GM13976 (cell line): ENCODE results near the gene DNMT3A.
A peak's percentile ranks its signal among the peaks of the same experiment; 100 is the strongest.

Experiments used
- DNase-seq: peaks from one replicate; pipeline ENCODE4 v3.0.0; 2012; ENCODE audit warnings: low spot score
- in situ Hi-C: fragments of 300-500 bp; cut with MboI; formaldehyde crosslinking; loops from one replicate; pipeline ENCODE4 v1.12.0; 2022; ENCODE audit warnings: low sequenced_read_pairs, mixed read lengths, inconsistent platforms; ENCODE audit not compliant: unreplicated experiment
- TF ChIP-seq, protein P1 (sequence below): IDR thresholded peaks from 2 replicates; pipeline ENCODE4 v1.5.1; 2012; ENCODE audit warnings: borderline replicate concordance, mild to moderate bottlenecking; ENCODE audit not compliant: insufficient read depth; ENCODE audit errors: extremely low read depth, missing control alignments, control extremely low read depth

Gene DNMT3A

DNA sequence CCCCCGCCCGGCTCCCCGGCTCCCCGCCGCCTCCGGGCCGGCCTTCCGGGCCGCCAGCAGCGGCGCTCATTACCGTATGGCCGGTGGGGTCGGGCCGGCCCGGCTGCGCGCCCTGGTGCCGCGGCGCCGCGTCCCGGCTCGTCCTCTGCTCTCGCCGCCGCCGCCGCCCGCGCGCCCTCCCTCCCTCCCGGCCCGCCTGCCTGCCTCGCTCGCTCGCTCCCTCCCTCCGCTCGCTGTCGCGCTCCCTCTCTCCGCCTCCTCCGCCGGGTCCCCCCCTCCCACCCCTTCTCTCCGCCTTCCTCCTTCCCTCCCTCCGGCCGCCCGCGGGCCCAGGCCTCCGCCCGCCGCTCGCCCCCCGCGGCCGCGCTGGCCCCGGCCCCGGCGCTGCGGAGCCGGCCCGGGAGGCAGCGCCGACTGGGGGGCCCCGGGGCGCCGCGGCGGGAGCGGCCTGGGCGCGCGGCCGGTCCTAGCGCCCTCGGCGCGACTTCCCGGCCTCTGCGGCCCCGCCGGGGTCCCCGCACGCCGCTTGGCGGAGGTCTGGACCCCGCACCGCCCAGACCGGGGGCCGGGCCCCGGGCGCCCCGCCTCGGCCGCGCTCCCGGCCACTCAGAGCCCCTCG lies at the start of gene DNMT3A:
TSS of gene DNMT3A (minus strand) at position 173 of the 619 bp plus-strand sequence. CDS start 27,941 bp downstream, outside the sequence.
- DNase-seq, result peak; percentile 82

GRCh38 chr2:25389161-25389560 lies 47.4 kb upstream of the DNMT3A start:
- TF ChIP-seq, protein P1, sequence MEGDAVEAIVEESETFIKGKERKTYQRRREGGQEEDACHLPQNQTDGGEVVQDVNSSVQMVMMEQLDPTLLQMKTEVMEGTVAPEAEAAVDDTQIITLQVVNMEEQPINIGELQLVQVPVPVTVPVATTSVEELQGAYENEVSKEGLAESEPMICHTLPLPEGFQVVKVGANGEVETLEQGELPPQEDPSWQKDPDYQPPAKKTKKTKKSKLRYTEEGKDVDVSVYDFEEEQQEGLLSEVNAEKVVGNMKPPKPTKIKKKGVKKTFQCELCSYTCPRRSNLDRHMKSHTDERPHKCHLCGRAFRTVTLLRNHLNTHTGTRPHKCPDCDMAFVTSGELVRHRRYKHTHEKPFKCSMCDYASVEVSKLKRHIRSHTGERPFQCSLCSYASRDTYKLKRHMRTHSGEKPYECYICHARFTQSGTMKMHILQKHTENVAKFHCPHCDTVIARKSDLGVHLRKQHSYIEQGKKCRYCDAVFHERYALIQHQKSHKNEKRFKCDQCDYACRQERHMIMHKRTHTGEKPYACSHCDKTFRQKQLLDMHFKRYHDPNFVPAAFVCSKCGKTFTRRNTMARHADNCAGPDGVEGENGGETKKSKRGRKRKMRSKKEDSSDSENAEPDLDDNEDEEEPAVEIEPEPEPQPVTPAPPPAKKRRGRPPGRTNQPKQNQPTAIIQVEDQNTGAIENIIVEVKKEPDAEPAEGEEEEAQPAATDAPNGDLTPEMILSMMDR, result no peak
- in situ Hi-C loops, result no loop called here
- DNase-seq, result no peak

More for the DNA sequence above, at the start of gene DNMT3A:
- in situ Hi-C loops, result no loop called here
- TF ChIP-seq, protein P1, result no peak

DNA sequence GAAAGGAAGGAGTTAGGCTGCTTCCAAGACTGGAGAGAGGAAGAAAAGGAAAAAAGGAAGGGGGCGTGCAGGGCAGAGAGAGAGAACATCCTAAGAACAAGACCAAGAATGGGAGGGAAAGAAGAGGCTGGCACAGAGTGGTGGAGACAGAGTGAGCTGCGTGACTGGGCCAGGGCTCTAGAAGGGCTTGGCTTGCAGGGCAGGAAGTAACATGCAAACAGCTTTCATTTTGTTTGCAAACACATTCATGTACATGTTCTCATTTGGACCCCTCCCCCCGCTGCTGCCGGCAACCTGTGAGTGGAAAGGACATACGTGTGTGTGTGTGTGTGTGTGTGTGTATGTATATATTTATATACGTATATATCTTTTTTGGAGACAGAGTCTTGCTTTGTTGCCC lies 46.8 kb upstream of the DNMT3A start:
- no peak for DNase-seq
- in situ Hi-C loops, result no loop called here
- TF ChIP-seq, protein P1, result no peak

DNA sequence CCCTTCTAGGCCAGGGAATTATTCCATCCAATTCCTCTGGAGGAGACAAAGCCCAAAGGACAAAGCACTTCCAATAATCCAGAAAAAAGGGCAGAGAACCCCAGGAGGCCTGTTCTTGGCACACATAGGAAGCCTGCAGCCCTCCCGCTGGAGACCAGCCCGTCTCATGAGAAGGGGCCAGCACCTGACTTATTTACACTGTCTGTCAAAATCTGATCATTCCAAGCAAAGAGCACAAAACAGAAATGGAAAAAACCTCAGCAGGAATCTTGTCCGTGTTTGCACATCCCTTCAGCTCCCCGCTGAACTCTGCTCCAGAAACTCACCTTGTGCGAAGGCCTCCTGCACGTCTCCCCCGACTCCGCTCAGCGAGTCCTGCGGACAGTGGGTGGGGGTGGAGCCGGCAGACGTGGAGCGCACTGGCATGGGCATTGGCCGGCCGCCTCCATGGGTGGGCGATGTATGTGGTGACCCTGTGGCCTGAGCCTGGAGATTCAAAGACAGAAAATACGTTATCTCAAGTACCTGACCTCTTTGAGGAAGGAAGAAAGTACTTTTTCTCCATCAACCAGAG lies 46.2 kb upstream of the DNMT3A start:
- in situ Hi-C loops, result no loop called here

GRCh38 chr2:25386971-25387875 lies 45.5 kb upstream of the DNMT3A start:
- TF ChIP-seq, protein P1, result no peak
- in situ Hi-C loops, result no loop called here
- no peak for DNase-seq

More for the DNA sequence above, 46.2 kb upstream of the DNMT3A start:
- DNase-seq, result no peak
- TF ChIP-seq, protein P1, result no peak

- in situ Hi-C loops, result no loop called here
- TF ChIP-seq, protein P1, result no peak
- DNase-seq, result no peak
Measured at GRCh38 chr2:25385910-25386309, 44.2 kb upstream of the DNMT3A start.
